ENCODE data around the gene SKP1.
A peak's percentile ranks its signal among the peaks of the same experiment; 100 is the strongest.

SKP1 gene

GRCh38 chr5:134177369-134178095 lies 782 bp upstream of the SKP1 start:
- DNase-seq = peak in 7 of 56 donors; percentile 1 to 71 (median 58)

DNA sequence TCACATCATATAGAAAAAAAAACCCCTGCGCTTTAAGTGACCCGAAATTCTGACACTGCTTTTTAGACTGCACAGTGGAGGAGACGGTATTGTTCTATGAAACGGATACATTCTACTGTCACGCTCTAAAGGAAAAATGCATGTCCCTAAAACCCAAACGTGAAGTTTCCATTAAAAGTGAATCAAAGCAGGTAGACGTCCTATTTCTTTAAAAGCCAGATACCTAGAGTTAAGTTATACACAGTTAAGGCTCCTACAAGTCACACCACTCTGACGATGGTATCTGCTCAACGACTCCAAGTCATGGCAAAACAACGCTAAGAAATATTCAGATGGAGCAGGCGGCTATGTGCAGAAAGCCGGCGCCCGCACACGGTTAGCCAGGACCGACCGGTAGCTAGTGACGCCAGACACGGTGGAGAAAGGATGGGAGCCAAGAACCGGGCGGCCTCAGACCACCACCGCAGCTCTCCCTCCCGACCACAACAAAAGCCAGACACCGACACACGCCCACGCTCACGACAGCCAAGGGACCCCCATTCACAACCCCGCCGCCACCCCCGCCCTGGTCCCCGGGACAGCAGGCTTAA lies 734 bp downstream of the SKP1 start:
- DNase-seq = peak in 12 of 56 donors; percentile 17 to 61 (median 48)

GRCh38 chr5:134174841-134175839 lies 1.6 kb downstream of the SKP1 start:
- DNase-seq = no peak

- DNase-seq = no peak
Measured at GRCh38 chr5:134171972-134172371, 4.8 kb downstream of the SKP1 start.

- no peak for DNase-seq
Measured at GRCh38 chr5:134162592-134162991, 14.2 kb downstream of the SKP1 start.

GRCh38 chr5:134161513-134162395 lies 15.0 kb downstream of the SKP1 start:
- DNase-seq = no peak

GRCh38 chr5:134153657-134154056 lies 23.1 kb downstream of the SKP1 start:
- no peak for DNase-seq

GRCh38 chr5:134153241-134153640 lies 23.5 kb downstream of the SKP1 start:
- DNase-seq = no peak

GRCh38 chr5:134152173-134152832 lies 24.4 kb downstream of the SKP1 start:
- DNase-seq = peak in 1 of 56 donors; percentile 27

- no peak for DNase-seq
Measured at GRCh38 chr5:134151723-134152122, 25.0 kb downstream of the SKP1 start.

- no peak for DNase-seq
Measured at GRCh38 chr5:134149571-134150303, 27.0 kb downstream of the SKP1 start.

GRCh38 chr5:134148986-134149539 lies 27.7 kb downstream of the SKP1 start:
- no peak for DNase-seq

- no peak for DNase-seq
Measured at GRCh38 chr5:134148316-134148715, 28.4 kb downstream of the SKP1 start.

DNA sequence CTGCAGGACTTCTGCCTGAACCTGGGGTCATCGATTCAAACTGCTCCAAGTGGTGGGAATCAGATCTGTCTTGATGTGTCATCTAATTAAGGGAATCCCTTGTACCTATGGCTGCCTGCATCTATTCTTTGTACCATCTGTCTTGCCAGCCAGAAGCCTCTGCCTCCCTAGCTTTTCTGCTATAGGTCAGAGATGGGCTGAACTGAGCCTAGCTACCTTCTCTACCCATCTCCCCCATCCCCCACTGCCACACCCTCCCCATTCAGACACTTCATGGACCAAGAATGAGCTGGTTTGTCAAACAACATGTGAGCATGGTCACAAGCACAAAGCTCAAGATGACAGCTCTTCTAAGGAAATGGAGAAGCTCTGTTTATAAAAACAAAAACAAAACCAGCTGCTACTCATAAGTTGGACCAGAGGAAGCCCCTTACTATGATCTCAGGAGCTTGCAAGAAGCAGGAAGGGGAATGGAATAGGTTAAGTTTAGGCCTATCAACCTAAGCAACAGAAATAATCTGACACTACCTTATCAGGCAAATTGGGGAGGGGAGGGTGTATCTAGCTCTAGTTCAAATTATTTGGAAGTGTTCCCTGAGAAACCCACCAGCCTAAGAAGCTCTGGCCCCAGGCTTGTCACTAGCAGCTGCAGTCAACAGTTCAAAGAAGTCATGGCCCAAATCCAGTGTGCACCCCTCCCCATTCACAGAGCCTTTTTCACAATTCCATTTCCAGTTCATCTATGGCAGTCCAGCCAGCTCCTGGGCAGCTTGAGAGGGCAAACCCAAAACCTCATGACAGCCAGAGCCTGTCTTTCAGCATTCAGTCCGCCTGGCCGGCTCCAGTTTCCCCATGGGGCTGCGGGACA lies 29.9 kb downstream of the SKP1 start:
- peak in 6 of 56 donors; percentile 22 to 41 (median 30) for DNase-seq

DNA sequence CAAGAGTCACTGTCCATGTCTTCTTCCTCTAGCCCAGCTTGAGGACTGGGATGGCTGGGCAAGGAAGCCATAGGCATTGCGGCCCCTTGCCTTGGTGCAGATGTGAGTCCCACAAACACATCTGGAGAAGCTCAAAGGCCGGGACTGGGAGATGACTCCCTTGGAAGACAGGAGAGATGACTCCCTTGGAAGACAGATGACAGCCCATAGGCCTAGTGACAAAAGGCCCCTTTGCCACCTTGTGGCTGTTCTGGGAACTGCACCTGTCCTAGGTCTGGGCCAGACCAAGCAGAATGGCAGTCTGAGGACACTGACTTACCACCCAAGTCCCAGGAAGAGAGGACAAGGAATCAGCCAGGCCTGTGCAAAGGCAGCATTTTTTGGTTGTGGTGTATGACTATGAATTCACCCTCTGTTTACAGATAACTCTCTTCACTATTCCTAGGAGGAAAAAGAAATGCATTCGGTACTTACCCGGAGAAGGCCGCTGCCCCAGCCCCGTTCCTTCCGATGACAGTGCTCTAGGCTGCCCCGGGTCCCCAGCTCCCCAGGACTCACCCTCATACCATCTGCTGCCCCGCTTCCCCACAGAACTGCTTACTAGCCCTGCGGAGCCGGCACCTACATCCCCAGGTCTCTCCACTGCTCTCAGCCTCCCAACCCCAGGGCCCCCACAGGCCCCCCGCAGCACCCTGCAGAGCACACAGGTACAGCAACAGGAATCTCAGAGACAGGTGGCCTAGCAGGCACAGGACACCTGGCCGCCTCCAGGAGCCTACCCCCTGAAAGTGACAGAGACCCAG lies 30.8 kb downstream of the SKP1 start:
- DNase-seq = peak in 47 of 56 donors; percentile 19 to 87 (median 60)

- no peak for DNase-seq
Measured at GRCh38 chr5:134145041-134145757, 31.6 kb downstream of the SKP1 start.
